ENCODE results near the gene TGFBR3L.

Gene TGFBR3L

DNA sequence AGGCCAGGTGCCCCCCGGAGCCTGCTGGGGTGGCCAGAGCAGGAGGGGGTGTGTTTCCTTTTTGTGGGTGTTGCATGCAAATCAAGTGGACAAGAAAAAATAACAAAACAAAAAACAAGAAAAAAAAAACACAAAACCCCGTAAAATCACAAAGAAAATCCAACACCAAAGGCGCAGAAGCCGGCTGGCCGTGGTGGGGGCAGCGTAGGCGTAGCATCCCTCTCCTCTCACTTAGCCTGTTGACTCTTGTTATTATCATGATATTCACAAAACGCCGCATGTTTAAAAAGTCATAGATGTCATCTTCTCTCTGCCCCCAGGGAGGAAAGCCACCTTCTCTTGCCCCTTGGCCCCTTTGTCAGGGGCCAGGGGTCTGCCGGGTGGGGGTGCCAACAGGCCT is 978 bp upstream of the TGFBR3L start:
- peaks cover 52% of the 10 kb centered on the region for H3K27me3 Mint-ChIP-seq (ENCODE audit: low read depth, poor library complexity)
- H3K4me1 Mint-ChIP-seq, result peaks cover 18% of the 10 kb centered on the region
- no peak for DNase-seq
- TF ChIP-seq, protein P1, sequence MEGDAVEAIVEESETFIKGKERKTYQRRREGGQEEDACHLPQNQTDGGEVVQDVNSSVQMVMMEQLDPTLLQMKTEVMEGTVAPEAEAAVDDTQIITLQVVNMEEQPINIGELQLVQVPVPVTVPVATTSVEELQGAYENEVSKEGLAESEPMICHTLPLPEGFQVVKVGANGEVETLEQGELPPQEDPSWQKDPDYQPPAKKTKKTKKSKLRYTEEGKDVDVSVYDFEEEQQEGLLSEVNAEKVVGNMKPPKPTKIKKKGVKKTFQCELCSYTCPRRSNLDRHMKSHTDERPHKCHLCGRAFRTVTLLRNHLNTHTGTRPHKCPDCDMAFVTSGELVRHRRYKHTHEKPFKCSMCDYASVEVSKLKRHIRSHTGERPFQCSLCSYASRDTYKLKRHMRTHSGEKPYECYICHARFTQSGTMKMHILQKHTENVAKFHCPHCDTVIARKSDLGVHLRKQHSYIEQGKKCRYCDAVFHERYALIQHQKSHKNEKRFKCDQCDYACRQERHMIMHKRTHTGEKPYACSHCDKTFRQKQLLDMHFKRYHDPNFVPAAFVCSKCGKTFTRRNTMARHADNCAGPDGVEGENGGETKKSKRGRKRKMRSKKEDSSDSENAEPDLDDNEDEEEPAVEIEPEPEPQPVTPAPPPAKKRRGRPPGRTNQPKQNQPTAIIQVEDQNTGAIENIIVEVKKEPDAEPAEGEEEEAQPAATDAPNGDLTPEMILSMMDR (IDR thresholded peaks at IDR 0.05), result no peak
- H3K4me3 Mint-ChIP-seq, result no peak overlapping the region
- H3K36me3 Mint-ChIP-seq (ENCODE audit: low read depth), result peaks cover 20% of the 10 kb centered on the region
- no peak overlapping the region for H3K27ac Mint-ChIP-seq
- no peaks in the 10 kb centered on the region for H3K9me3 Mint-ChIP-seq

DNA sequence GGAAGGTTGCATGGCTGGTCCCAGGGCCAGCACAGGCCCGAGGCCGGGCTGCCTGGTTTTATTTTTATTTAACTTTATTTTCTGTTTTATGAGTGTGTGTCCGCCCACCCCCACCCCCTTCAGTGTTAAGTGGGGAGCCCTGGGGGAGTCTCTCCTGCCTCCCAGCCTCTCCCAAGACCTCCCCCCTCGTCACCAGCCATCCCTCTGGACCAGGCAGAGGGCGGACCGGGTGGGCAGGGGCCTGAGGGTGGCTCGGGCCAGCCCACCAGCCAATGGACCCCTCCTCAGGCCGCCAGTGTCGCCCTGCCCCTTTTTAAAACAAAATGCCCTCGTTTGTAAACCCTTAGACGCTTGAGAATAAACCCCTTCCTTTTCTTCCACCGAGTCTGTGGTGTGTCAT is 531 bp upstream of the TGFBR3L start:
- Mint-ChIP-seq H3K36me3 (ENCODE audit: low read depth) (peaks cover 20% of the 10 kb centered on the region), H3K4me1 (peaks cover 18% of the 10 kb centered on the region), H3K27me3 (ENCODE audit: low read depth, poor library complexity) (peaks cover 56% of the 10 kb centered on the region), H3K4me3 (no peak overlapping the region), H3K27ac (no peak overlapping the region), H3K9me3 (no peaks in the 10 kb centered on the region)
- DNase-seq, result no peak
- TF ChIP-seq, protein P1 (IDR thresholded peaks at IDR 0.05), result no peak

DNA sequence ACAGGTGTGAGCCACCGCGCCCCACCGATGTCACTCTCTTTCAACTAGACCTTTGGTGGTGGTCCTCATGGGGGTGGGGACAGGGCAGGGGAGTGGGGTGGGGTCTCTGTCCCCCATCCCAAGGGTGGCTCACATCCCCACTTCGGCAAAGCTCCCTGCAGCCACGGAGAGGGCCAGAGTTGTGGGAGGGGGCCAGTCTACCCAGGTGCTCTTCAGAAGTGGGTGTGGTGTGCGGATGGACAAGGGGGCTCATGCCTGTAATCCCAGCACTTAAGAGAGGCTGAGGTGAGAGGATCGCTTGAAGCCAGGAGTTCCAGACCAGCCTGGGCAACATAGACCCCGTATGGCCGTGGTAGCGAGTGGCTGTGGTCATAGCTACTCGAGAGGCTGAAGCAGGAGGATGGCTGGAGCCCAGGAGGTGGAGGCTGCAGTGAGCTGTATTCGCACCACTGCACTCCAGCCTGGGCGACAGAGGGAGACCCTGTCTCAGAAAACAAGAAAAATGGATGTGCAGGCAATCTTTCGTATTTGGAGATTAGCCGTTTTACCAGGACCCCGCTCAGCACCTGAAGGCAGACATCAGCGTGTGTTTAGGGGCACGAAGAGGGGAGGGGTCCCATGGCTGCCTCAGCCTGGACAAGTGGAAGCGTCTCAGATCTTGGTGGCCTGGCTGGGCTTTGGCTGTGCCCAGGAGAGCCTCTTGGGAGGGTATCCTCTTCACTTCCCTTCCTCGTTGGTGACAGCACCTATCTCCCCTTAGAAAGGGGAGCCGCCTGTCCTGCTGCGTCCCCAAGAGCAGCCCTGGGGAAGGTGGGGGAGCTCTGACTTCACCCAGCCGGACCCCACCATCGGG is 846 bp downstream of the TGFBR3L start:
- Mint-ChIP-seq H3K27ac (no peak overlapping the region), H3K36me3 (ENCODE audit: low read depth) (peaks cover 19% of the 10 kb centered on the region), H3K27me3 (ENCODE audit: low read depth, poor library complexity) (peaks cover 63% of the 10 kb centered on the region), H3K4me1 (peaks cover 25% of the 10 kb centered on the region), H3K4me3 (peak overlapping the region; percentile 63), H3K9me3 (no peaks in the 10 kb centered on the region)
- TF ChIP-seq, protein P1 (IDR thresholded peaks at IDR 0.05), result no peak
- no peak for DNase-seq

DNA sequence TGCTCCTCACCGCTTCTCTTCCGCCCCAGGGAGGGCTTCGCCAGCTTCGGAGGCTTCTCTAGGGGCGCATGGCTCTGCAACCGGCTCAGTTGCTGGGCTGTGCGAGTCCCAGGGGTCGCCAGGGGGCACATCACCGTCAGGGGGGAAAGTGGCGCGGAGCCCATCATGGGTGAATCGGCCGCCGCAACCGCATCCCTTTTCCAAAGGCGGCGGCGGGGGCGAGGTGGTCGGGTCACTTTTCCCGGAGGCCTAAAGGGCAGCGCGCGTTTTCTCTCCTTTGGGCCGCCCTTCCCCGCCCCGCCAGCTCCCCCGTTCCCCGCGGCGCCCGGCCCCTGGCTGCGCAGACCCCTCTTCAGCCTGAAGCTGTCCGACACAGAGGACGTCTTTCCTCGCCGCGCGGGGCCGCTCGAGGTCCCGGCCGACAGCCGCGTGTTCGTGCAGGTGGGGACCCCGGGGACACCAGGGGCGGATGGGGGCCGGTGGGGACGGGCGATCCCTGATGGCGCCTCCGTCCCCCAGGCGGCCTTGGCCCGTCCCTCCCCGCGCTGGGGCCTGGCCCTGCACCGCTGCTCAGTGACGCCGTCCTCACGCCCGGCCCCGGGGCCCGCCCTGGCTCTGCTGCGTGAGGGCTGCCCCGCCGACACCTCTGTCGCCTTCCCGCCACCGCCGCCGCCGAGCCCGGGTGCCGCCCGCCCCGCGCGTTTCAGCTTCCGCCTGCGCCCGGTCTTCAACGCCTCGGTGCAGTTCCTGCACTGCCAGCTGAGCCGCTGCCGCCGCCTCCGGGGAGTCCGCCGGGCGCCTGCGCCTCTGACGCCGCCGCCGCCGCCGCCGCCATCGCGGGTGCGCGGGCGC is 1.7 kb downstream of the TGFBR3L start:
- Mint-ChIP-seq H3K27ac (no peak overlapping the region), H3K27me3 (ENCODE audit: low read depth, poor library complexity) (peaks cover 63% of the 10 kb centered on the region), H3K4me1 (peaks cover 32% of the 10 kb centered on the region), H3K36me3 (ENCODE audit: low read depth) (peaks cover 14% of the 10 kb centered on the region), H3K4me3 (peak overlapping the region; percentile 81), H3K9me3 (no peaks in the 10 kb centered on the region)
- peak; percentile 65 for DNase-seq
- TF ChIP-seq, protein P1 (IDR thresholded peaks at IDR 0.05), result no peak

DNA sequence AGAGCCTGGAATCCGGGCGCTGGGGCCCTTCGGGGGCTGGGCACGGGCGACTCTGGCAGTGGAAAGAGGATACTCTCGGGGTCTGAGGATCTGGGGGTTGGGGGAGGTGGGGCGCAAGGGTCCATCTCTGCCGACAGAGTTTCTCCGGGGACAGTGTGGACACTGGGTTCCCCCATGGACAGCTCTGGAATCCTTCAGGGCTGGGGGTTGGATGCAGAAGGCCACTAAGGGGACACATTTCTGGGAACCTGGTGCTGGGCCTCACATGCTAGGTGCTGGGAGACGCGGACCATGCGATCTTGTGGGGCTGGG is 2.3 kb downstream of the TGFBR3L start:
- H3K9me3 Mint-ChIP-seq, result no peaks in the 10 kb centered on the region
- H3K4me1 Mint-ChIP-seq, result peaks cover 38% of the 10 kb centered on the region
- peaks cover 9% of the 10 kb centered on the region for H3K36me3 Mint-ChIP-seq (ENCODE audit: low read depth)
- peaks cover 63% of the 10 kb centered on the region for H3K27me3 Mint-ChIP-seq (ENCODE audit: low read depth, poor library complexity)
- DNase-seq, result no peak
- TF ChIP-seq, protein P1 (IDR thresholded peaks at IDR 0.05), result no peak
- H3K27ac Mint-ChIP-seq, result no peak overlapping the region
- peak overlapping the region; percentile 81 for H3K4me3 Mint-ChIP-seq

Data from nephron progenitor cell (in vitro differentiated cells).